ENCODE results near the gene DDN. TPM values are rescaled to one million over a fixed set of nuclear protein-coding genes. Genes with fewer than 3 reads are reported as not detected.

The DDN gene
- polyA plus RNA-seq, 1 donor, result 33.6 TPM

DNA sequence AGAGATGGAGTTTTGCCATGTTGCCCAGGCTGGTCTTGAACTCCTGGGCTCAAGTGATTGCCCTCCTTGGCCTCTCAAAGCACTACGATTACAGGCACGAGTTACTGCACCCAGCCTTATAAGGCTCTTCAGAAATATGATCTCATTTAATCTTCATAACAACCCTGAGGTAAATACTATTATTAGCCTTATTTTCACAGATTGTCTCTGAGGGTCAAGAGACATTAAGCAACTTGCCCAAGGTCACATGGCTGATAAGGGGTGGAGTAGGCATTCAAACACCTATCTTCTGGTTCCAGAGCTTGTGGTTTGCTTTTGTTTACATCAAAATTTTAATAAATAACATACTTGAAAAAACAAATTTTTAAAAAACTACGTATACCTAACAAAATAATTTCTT lies 14.3 kb upstream of the DDN start:
- DNase-seq (ENCODE audit: low read depth), result no peak

DNA sequence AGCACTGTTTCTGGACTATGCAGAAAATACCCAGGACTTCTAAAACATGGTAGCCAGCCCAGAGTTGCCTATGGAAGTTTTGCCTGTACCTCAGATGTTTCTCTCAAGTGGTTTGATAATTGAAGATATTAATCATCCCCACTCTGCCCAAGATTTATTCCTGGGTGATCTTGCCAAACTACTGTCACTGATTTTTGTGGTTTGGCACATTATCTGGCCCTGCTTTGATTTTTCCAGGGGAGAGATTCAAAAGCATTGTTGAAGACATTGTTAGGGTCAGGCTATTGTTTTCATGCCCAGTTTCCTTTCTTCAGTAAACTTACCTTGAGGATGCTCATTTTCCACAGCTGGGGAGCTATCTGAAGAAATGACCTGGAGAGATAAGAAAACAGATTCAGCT lies 13.6 kb upstream of the DDN start:
- no peak for DNase-seq (ENCODE audit: low read depth)

DNA sequence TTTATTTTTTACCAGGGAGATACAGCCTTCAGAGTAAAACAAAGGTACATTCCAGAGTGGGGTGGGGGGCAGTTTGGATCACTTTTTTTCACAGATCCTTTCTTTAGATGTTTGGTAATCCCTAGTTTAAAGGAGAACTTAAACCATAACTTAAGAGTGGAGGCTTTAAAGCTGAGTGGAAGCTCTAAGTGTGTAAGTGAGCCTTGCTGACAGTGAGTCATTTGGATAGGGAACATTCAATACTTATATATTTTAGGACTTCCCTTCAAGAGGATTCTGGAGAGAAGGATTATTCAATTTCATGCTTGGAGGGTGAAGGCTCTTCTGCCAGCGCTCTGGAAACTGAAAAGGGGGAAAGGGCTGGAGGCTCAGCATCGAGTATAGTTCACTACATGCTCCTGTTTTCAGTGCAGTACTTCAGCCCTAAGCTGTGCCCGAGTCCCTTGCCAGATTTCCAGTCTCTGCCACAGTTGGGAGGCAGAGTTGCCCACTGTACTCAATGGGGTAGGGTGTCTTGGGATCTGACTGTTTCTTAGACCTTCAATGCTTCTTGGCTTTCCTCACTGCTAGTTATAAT lies 11.0 kb upstream of the DDN start:
- DNase-seq (ENCODE audit: low read depth), result no peak

DNA sequence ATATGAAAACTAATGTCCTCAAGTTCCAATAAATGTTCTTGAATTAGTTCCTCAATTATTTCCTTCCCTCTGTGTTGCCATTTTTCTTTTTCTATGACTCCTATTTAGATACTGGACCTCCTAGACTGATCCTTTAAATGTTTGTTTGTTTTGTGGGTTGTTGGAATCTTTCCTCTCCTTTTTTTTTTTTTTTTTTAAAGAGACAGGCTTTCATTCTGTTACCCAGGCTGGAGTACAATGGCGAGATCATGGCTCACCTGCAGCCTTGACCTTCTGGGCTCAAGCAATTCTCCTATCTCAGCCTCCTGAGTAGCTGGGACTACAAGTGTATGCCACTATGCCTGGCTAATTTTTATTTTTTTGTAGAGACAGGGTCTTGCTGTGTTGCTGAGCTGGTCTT lies 9.8 kb upstream of the DDN start:
- DNase-seq (ENCODE audit: low read depth), result no peak

DNA sequence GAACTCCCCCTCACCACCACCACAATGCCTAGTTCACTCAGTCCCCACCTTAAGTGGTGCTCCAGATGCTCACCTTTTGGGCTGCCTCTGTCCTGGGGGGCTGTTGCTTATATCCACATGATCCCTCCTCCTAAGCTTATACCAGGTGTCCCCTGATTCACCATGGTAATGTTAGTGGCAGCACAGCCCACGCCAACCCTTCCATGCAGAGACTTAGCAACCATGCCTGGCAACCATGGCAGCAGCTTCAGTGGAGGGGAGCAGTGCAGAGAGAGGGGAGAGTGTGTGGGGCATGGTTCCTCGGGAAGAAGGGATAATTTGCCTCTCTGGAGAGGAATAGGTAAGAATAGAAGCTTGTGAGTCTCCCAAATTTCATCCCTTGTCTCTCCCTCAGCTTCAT lies 1.2 kb upstream of the DDN start:
- DNase-seq (ENCODE audit: low read depth), result no peak

DNA sequence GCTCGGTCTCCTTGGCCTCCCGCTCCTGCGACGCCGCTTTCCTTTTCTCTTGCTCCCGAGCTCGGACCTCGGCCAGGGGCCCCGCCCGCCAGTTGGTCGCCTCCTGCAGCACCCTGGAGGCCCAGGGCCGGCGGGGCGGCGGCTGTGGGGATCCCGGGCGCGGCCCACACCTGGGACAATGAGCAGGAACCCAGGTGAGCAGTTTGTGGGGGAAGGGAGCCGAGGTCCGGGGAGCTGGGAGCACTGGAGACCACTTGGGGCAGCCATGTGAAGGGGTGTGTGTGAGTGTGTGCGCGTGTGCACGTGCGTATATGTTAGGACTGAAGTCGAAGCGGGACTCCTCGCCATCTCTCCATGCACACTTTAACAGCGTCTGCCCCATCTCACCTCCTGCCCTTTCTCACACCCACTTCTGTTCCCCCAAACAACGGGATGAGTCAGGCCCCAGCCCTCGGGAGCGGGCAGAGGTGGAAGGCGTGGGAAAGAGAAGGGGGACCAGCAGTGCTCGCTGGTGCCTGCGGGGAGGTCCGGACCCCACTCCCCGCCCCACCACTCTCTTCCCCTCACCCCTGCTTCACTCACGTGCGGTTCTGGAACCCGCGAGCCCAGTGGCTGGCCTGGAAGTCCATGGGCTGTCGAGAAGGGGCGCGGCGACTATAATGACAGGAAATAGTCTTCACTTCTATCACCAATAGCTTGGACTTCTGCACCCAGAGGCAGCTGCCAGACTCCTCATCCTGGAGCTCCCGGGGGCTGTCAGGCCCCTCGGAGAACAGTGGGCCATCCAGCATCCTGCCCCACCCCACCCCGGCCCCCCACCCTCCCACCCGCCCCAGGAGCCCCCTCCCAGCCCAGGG lies 450 bp downstream of the DDN start:
- DNase-seq (ENCODE audit: low read depth), result no peak

DNA sequence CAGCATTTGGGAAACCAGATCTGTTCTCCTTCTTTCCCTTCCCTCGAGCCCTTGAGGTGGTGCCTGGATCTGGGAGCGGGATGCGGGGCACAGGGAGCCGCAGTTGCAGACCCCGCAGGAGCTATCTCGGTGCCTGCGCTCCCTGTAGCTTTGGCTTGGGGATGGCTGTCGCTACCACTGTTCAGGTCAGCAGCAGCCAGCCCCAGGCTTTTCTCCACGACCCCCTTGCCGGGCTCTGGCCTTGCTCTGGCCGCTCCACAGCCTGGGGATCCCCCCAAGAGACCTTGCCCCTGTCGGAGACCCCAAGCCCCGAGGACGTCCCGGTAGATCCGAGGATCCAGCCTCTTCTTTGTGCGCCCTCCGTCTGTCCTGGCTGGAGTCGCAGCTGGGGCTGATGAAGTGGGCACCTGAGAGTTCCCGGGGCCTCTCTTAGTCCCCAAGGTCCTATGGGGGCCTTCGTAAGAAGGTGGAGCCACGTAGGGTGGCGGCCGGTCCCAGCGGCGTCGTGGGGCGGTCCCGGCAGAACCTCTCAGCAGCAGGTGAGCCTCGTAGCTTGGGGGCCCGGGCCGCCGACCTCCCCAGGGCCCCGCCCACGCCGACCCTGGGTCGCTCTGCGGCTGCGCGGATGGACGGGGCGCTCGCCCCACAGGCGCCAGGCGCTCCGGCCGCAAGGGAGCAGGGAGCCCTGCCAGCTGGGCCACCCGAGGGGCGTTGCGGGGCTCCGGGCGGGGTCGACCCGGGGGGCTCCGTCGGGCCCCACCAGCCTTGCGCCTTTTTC lies 1.3 kb downstream of the DDN start:
- no peak for DNase-seq (ENCODE audit: low read depth)

DNA sequence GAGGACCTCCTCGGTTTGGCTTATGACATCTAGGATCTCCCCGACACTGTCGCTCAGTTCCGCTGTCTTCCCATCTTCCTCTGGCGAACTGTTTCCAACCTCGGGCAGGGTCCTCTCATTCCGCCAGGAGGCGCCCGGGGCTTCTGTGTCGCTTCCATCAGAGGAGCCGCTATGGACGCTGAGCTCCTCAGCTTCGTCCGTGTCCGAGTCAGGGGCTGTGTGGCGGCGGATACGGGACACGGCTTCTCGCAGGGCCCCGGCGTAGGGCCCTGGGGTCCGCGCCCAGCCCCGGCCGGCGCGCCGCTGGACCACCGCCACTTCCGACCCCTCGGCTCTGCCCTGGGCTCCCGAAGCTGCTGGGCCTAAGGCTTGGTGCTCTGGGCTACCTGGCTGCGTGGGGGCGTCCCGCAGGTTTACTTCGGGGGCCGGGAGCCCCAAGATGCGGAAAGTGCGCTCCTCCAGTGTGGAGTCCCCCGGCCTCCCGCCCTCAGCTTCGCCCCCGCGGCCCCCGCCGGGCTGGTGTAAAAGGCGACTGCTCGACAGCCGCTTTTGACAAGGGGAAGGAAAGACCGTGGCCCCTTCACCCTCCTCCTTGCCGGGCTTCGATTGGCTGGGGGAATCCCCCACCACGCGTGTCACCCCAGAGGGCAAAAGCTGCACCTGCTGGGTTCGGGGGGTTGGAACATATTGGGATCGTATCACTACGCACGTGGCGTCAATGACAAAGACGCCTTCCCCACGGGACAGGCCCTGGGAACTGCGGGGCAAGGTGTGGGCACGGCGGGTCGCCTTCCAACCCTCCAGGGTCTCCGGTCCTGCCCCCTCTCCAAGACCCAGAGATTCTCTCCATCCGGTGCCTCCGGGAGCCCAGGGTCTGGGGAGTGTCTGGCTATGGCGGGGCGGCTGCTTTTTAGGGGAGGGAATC lies 2.1 kb downstream of the DDN start:
- no peak for DNase-seq (ENCODE audit: low read depth)

DNA sequence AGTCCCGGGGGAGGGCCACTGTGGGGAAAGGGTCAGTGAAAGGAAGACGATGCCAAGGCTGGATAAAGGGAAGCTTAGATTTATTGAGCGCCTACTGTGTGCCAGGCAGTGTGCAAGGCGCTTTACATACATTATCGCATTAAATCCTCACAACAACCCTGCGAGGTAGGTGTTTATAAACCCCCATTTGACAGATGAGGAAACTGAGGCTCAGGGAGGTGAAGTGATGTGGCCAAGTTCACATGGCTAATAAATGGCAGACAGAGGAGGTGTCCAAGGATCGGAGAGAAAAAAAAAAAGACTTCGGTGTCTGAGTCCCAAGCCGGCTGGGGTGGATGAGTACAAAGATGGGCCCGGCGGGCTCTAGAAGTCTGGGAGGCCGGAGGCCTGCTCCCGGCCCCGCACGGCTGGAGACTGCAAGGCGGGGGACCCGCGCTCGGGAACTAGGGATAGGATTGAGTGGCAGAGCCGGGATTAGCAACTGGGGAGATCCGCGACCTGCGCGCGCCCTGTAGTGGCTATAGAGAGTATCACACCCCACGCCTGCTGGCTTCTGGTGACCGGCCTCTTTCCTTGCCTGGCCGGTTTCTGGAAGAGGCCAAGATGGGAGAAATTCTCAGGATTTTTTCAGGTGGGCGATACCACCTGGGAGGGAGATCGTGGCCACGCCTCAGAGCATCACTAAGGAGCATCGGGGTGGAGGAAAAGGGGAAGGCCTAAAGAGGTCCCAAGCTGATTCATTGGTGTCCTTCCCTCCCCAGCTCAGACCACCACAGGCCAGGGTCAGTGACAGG lies 3.9 kb downstream of the DDN start:
- no peak for DNase-seq (ENCODE audit: low read depth)

DNA sequence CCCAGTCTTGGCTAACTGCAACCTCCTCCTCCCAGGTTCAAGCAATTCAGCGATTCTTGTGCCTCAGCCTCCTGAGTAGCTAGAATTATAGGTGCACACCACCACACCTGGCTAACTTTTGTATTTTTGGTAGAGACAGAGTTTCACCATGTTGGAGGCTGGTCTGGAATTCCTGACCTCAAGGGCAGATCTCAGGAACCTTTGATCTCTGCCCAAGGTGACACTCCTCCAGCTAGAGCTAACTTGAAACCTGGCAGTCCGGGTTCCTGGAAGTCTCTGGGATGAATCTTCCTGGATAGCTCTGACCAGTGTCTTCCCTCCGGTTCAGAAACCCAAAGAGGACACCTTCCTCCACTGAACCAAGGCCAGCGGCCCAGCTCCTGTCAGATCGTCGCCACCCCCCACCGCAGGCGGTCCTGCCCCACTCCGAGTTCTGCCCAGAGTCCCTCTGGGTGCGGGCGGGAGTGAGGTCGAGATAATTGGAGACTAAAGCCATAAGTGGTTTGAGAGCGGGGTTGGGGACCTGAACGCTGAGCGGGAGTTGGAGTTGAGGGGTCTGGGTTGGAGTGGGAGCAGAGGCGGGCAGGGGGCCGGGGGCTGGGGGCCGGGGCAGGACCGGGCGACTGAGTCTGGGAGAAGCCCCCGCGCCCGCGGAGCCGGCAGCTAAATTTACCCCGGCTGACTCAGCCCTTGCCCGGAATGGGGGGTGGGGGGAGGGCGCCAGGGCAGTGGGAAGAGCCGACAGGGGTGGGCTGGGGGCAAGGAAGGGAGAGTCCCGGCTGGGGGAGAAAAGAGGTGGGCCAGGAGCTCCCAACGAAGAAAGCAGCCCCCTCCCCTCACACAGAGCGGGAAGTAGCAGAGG lies 4.7 kb downstream of the DDN start:
- DNase-seq (ENCODE audit: low read depth), result no peak

DNA sequence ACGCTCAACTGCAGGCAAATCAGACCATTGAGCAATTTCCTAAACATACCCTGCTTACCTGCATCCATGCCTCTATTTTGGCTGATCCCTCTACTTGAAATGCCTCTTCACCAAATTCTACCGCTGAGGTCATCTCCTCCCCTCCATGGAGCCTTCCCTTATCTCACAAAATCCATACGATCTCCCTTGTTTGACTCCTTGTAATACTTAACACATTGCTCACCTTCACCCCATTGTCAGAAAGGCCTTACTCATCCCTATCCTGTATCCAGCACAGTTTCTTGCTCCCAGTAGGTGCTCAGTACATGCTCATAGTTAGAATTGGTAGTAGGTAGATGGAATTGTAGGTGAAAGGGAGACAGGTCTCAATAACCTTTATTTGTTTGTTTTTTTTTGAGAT lies 5.4 kb downstream of the DDN start:
- DNase-seq (ENCODE audit: low read depth), result no peak

DNA sequence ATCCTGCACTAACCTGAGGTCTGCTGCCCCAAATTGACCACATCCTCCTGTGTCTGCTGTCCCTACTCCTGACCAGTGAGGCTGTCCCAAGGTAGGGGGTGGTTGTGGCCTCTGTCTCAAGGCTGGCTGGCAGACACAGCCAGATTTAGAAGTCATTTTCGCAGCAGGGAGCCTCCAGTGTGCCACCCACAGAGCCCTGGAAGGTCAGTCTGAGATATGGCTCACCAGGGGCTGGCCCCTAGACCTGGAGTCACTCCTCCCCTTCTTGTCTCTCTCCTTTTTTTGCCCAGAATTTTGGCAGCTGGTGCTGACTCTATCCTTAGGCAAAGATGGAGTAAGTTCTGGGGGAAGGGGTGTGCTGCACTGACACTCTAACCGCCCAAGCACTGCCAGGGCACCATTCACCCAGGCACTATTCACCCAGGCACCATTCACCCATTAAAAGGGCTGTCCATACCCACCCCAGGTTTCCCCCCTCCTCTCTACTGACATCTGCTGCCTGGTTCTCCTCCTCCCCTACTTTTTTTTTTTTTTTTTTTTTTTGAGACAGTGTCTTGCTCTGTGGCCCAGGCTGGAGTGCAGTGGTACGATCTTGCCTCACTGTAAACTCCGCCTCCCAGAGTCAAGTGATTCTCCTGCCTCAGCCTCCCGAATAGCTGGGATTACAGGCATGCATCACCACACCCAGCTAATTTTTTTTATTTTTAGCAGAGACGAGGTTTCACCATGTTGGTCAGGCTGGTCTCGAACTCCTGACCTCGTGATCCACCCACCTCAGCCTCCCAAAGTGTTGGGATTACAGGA lies 7.7 kb downstream of the DDN start:
- no peak for DNase-seq (ENCODE audit: low read depth)

DNA sequence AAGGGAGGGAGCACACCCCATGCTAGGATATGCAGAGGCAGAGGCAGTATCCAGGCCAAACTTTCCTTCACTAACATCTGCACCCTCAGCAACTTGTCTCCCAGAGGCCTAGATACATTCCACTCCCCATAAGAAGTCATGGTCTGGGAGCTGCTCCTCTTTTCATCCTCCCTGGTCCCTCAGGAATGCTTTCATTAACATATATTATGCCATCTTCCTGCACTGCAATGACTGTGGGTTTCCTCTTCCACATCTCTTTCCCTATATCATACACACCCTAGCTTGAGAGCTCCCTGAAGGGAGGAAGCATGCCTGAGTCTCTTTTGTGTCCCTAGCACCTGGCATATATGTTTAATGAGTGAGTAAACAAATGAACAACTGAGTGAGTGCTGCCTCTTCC lies 8.6 kb downstream of the DDN start:
- DNase-seq (ENCODE audit: low read depth), result no peak

DNA sequence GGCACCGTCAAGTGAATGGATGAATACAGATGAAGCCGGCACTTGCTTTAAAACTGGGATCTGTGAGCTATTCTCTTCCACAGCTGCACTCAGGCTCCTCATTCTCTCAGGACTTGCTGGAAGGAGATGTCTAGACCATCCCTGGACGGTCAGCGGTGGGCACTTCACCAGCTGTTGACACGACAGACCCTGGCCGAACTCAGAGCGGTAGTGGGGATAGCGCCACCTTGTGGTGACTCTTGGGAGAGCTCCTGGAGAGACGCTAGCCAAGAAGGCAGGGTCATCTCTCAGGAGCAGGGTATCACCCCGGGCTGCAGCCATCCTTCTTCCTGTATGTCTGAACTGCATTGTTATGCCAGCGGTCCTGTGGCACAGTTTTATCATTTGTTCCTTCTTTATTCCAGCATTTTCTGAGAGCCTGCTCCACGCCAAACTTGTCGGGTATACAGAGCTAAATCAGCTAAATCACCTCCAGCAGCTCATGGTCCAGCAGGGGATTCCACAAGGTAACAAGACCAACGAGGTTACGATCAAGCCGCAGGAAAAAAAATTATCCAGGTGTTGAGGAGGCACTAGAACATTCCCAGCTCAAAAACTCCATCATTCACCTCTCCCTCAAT lies 11.0 kb downstream of the DDN start:
- DNase-seq (ENCODE audit: low read depth), result no peak

DNA sequence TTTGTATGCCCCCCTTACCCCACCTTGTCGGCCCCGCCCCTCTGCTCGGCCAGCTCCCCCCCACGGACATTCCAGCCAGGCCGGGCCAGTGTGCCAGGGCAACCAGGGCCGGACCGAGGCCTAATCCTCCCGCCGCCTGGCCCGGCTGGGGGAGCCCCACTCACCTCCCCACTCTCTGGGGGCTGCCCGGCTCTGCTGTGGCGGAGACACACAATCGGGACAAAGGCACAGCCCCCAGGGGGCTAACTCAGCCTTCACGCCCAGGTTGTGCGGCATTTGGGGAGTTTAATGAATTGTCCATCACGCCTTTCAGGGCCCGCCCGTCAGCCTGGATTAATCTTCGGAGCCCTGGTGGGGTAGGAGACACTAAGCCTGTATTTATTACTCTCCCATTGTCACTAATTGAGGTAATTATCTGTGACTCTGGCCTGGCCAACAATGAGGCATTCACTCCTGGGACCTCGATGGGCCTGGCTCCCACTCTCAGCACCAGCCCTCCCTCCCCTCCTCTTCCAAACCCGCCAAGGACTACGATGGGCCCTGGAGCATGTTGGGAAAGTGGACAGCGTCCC lies 12.4 kb downstream of the DDN start:
- no peak for DNase-seq (ENCODE audit: low read depth)

DNA sequence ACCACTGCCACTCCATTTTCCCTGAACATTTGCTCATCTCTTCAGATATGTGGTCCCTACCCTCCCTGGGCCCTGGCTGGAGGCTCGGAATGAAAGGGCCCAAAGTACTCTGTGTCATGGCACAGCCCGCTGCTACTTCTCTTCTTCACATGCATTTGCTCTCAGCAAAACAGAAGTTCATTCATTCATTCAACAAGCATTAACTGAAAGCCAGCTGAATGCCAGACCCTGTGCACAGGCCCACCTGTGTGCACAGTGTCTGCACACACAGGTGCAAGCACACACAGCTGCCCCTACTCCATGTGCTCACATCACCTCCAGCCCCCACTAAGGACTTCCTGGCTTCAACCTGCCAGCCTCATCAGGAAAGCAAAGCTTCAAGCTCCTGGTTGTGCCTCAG lies 13.3 kb downstream of the DDN start:
- DNase-seq (ENCODE audit: low read depth), result no peak

DNA sequence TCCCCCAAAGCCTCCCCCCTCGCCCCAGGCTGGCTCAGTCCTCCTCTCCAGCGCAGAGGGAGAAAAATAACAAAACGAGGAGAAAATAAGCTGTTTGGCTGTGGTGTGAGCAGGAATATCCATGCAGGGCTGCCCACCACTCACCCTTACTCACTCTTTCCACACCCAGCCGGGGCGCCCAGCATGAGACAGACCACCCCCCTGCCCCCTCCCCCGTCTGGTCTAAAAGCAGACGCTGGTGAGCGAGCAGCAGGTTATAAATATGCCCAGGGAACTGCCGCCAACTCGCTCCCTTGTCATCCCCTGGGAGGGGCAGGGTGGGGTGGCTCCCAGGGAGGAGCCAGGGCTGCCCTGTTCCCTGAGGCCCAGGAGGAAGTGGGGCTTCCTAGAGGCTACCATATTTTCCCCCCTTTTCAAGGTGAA lies 13.7 kb downstream of the DDN start:
- no peak for DNase-seq (ENCODE audit: low read depth)

DNA sequence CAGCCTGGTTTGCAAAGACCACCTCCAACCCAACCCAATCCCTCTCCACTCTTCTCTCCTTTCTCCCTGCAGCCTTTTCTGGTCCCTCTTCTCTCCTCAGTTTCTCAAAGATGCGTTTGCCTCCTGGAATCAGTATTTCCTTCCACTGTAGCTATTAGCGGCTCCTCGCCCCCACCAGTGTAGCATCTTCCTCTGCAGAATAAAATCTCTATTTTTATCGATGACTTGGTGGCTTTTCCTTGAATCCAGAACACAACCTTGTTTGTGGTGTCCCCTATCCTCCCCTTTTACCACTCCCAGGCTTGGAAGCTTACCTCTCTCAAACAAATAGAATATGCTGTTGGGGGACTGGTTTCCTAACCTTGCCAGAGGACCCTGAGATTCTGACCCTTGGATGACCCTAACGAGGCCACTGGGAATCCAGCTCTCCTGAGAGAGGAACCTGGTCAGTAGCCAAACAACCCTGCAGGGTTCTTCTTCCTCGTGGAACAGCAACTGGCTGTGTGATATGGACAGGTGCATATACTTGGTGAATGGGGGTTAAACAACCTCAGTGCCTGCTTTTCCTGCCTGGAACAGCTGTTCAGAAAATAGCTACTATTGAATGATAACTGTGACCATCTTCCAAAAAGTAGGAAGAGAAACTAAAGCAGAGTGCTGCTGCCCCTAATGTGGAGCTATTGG lies 16.6 kb downstream of the DDN start:
- no peak for DNase-seq (ENCODE audit: low read depth)

Measured in forelimb muscle (tissue), 1 donor.